MM.1S (cell line): ENCODE measurements around the gene OSBP2.

ENCODE experiments used
- EZH2phosphoT487 ChIP-seq: fragments of 300-600 bp; sonication (generic); IDR thresholded peaks from 2 replicates; pipeline ENCODE4 v1.6.1; 2018; ENCODE audit warnings: antibody characterized with exemption, low read length
- TF ChIP-seq, protein P1 (sequence below): fragments of 300-600 bp; sonication (generic); IDR thresholded peaks from 2 replicates; pipeline ENCODE4 v1.5.1; 2016; ENCODE audit warnings: antibody characterized with exemption, low read length, mixed read lengths

DNA sequence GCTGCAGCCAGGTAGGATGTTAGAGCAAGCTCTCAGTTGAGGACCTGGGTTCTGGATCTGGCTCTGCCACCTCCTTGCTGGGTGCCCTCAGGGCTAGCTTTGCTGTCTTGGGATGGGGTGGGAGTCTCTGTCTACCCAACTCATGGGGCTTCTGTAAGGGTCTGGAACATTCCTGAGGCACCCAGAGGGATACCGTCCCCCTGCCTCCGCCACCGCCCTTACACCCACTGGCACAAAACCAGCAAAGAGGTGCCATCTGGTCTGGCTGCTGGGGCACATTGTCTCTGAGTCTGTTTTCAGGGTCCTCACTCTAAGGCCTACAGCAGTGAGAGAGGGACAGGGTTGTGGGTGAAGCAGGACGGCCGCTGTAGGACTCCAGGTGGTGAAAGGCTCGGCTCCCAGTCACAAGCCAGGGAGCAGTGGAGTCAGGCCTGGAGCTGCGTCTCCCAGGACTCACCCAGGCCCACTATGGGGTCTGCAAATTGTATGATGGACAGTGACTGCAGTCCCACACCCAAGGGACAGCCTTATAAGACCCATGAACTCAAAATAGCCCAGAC is 189.0 kb downstream of the OSBP2 start:
- TF ChIP-seq, protein P1, sequence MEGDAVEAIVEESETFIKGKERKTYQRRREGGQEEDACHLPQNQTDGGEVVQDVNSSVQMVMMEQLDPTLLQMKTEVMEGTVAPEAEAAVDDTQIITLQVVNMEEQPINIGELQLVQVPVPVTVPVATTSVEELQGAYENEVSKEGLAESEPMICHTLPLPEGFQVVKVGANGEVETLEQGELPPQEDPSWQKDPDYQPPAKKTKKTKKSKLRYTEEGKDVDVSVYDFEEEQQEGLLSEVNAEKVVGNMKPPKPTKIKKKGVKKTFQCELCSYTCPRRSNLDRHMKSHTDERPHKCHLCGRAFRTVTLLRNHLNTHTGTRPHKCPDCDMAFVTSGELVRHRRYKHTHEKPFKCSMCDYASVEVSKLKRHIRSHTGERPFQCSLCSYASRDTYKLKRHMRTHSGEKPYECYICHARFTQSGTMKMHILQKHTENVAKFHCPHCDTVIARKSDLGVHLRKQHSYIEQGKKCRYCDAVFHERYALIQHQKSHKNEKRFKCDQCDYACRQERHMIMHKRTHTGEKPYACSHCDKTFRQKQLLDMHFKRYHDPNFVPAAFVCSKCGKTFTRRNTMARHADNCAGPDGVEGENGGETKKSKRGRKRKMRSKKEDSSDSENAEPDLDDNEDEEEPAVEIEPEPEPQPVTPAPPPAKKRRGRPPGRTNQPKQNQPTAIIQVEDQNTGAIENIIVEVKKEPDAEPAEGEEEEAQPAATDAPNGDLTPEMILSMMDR, result no peak
- no peak for TF ChIP-seq EZH2phosphoT487
